SK-N-SH treated with all-trans-retinoic acid at 6 μM for 48 hours (cell line): ENCODE measurements around the gene CDCA8.

Source experiments
- ATAC-seq: fragments of 200-7000 bp; cut with Tn5 transposase; 3 replicates; pipeline ENCODE4 v1.9.1; 2020; ENCODE audit warnings: mild to moderate bottlenecking, moderate library complexity
- ARNTL ChIP-seq: fragments of 450-650 bp; formaldehyde crosslinking; IDR thresholded peaks from 2 replicates; pipeline ENCODE4 v1.5.0; 2020; ENCODE audit warnings: low read depth, mild to moderate bottlenecking, moderate library complexity, borderline replicate concordance
- BACH2 ChIP-seq: fragments of 250-450 bp; sonication (Bioruptor Pico); IDR thresholded peaks from 2 replicates; pipeline ENCODE4 v1.9.0; 2021; ENCODE audit warnings: mild to moderate bottlenecking, borderline replicate concordance
- CSDC2 ChIP-seq: fragments of 250-450 bp; sonication (Bioruptor Pico); IDR thresholded peaks from 2 replicates; pipeline ENCODE4 v1.5.0; 2020; ENCODE audit warnings: mild to moderate bottlenecking, moderate library complexity
- ESRRG ChIP-seq: fragments of 250-450 bp; sonication (Bioruptor Pico); IDR thresholded peaks from 2 replicates; pipeline ENCODE4 v1.6.1; 2021; ENCODE audit warnings: mild to moderate bottlenecking
- GLIS3 ChIP-seq: fragments of 250-450 bp; sonication (Bioruptor Pico); IDR thresholded peaks from 2 replicates; pipeline ENCODE4 v1.5.0; 2020; ENCODE audit warnings: mild to moderate bottlenecking, moderate library complexity
- ISL1 ChIP-seq: fragments of 250-450 bp; sonication (Bioruptor Pico); IDR thresholded peaks from 2 replicates; pipeline ENCODE4 v2.1.2; 2022; ENCODE audit warnings: mild to moderate bottlenecking, moderate library complexity
- OSR1 ChIP-seq: fragments of 250-450 bp; sonication (Bioruptor Pico); IDR thresholded peaks from 2 replicates; pipeline ENCODE4 v1.8.0; 2022; ENCODE audit warnings: moderate library complexity, mild to moderate bottlenecking, inconsistent platforms
- RARB ChIP-seq: fragments of 250-450 bp; sonication (Bioruptor Pico); IDR thresholded peaks from 2 replicates; pipeline ENCODE4 v1.8.0; 2021; ENCODE audit warnings: mild to moderate bottlenecking, moderate library complexity
- SNAI2 ChIP-seq: fragments of 250-450 bp; sonication (Bioruptor Pico); IDR thresholded peaks from 2 replicates; pipeline ENCODE4 v1.5.0; 2020; ENCODE audit warnings: mild to moderate bottlenecking, moderate library complexity
- TCF4 ChIP-seq: fragments of 250-450 bp; sonication (Bioruptor Pico); IDR thresholded peaks from 2 replicates; pipeline ENCODE4 v1.8.0; 2021; ENCODE audit warnings: mild to moderate bottlenecking, moderate library complexity, borderline replicate concordance
- TOX ChIP-seq: fragments of 250-450 bp; sonication (Bioruptor Pico); IDR thresholded peaks from 2 replicates; pipeline ENCODE4 v1.8.0; 2021; ENCODE audit warnings: mild to moderate bottlenecking, moderate library complexity, borderline replicate concordance
- ZC3H10 ChIP-seq: fragments of 250-450 bp; sonication (Bioruptor Pico); IDR thresholded peaks from 2 replicates; pipeline ENCODE4 v1.5.1; 2021; ENCODE audit warnings: mild to moderate bottlenecking, moderate library complexity
- ZFP3 ChIP-seq: fragments of 250-450 bp; sonication (Bioruptor Pico); IDR thresholded peaks from 2 replicates; pipeline ENCODE4 v1.5.0; 2020; ENCODE audit warnings: mild to moderate bottlenecking, moderate library complexity
- ZFP30 ChIP-seq: fragments of 450-650 bp; formaldehyde crosslinking; IDR thresholded peaks from 2 replicates; pipeline ENCODE4 v1.5.0; 2022; ENCODE audit warnings: mild to moderate bottlenecking, moderate library complexity
- ZNF565 ChIP-seq: fragments of 450-650 bp; formaldehyde crosslinking; conservative IDR thresholded peaks from 2 replicates; pipeline ENCODE4 v1.5.0; 2020; ENCODE audit warnings: low read depth, mild to moderate bottlenecking, moderate library complexity
- ZNF70 ChIP-seq: fragments of 450-650 bp; formaldehyde crosslinking; IDR thresholded peaks from 2 replicates; pipeline ENCODE4 v1.5.0; 2020; ENCODE audit warnings: mild to moderate bottlenecking, moderate library complexity
- ZNF8 ChIP-seq: fragments of 450-650 bp; formaldehyde crosslinking; IDR thresholded peaks from 2 replicates; pipeline ENCODE4 v1.5.0; 2020; ENCODE audit warnings: mild to moderate bottlenecking, moderate library complexity
- TF ChIP-seq, protein P1 (sequence below): fragments of 250-450 bp; sonication (Bioruptor Pico); IDR thresholded peaks from 2 replicates; pipeline ENCODE4 v1.5.1; 2021; ENCODE audit warnings: mild to moderate bottlenecking, moderate library complexity
- TF ChIP-seq, protein P2 (sequence below): fragments of 250-450 bp; sonication (Bioruptor Pico); IDR thresholded peaks from 2 replicates; pipeline ENCODE4 v1.5.0; 2020; ENCODE audit warnings: mild to moderate bottlenecking, moderate library complexity
- TF ChIP-seq, protein P3 (sequence below): fragments of 250-450 bp; sonication (Bioruptor Pico); IDR thresholded peaks from 2 replicates; pipeline ENCODE4 v1.8.0; 2021; ENCODE audit warnings: low read depth, mild to moderate bottlenecking, moderate library complexity, borderline replicate concordance
- TF ChIP-seq, protein P4 (sequence below): fragments of 250-450 bp; sonication (Bioruptor Pico); IDR thresholded peaks from 2 replicates; pipeline ENCODE4 v1.5.1; 2020; ENCODE audit warnings: low read depth, mild to moderate bottlenecking, moderate library complexity
- TF ChIP-seq, protein P5 (sequence below): fragments of 250-450 bp; sonication (Bioruptor Pico); IDR thresholded peaks from 2 replicates; pipeline ENCODE4 v1.8.0; 2020; ENCODE audit warnings: mild to moderate bottlenecking, moderate library complexity, borderline replicate concordance

CDCA8 gene

DNA sequence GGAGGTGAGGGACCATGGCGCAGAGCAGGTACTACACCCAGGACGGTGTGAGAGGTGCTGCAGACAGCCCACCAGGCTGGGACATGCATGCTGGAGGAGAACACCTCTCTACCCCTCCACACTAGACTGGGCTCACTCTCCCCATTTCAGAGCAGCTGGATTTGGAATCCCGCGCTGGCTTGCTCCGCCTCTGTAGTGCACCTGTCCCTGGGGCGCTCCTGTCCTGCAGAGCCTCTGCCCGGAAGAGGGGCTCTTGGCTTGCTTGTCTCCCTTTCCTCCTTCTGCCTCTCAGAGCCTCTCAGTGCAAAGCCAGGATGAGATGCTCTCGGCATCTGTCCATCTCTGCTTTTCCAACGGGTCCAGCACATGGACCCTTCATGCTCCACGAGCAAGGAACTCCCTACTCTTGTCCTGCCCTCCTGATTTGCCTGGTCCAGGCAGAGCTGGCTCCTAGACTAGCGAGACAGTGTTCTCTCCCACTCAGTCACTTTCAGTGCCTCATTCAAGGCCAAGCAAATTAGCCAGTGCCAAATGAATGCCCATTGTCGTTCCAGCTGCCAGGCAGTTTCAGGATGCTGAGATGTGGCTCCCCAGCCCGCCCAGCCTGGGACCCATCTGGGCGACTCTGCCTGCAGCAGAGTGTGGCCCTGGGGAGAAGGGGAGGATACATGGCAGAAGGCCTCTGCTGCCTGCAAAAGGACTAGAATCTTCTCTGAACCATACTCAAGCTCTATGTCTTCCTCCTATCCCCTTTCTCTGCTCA, 33.7 kb downstream of the CDCA8 start:
- TF ChIP-seq, protein P1, sequence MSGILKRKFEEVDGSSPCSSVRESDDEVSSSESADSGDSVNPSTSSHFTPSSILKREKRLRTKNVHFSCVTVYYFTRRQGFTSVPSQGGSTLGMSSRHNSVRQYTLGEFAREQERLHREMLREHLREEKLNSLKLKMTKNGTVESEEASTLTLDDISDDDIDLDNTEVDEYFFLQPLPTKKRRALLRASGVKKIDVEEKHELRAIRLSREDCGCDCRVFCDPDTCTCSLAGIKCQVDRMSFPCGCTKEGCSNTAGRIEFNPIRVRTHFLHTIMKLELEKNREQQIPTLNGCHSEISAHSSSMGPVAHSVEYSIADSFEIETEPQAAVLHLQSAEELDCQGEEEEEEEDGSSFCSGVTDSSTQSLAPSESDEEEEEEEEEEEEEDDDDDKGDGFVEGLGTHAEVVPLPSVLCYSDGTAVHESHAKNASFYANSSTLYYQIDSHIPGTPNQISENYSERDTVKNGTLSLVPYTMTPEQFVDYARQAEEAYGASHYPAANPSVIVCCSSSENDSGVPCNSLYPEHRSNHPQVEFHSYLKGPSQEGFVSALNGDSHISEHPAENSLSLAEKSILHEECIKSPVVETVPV, result no peak
- TF ChIP-seq ZNF8 (CRISPR knock-in tag), result no peak
- TF ChIP-seq, protein P2, sequence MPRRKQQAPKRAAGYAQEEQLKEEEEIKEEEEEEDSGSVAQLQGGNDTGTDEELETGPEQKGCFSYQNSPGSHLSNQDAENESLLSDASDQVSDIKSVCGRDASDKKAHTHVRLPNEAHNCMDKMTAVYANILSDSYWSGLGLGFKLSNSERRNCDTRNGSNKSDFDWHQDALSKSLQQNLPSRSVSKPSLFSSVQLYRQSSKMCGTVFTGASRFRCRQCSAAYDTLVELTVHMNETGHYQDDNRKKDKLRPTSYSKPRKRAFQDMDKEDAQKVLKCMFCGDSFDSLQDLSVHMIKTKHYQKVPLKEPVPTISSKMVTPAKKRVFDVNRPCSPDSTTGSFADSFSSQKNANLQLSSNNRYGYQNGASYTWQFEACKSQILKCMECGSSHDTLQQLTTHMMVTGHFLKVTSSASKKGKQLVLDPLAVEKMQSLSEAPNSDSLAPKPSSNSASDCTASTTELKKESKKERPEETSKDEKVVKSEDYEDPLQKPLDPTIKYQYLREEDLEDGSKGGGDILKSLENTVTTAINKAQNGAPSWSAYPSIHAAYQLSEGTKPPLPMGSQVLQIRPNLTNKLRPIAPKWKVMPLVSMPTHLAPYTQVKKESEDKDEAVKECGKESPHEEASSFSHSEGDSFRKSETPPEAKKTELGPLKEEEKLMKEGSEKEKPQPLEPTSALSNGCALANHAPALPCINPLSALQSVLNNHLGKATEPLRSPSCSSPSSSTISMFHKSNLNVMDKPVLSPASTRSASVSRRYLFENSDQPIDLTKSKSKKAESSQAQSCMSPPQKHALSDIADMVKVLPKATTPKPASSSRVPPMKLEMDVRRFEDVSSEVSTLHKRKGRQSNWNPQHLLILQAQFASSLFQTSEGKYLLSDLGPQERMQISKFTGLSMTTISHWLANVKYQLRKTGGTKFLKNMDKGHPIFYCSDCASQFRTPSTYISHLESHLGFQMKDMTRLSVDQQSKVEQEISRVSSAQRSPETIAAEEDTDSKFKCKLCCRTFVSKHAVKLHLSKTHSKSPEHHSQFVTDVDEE (CRISPR knock-in tag), result no peak
- no peak for TF ChIP-seq ZFP30 (CRISPR knock-in tag)
- TF ChIP-seq ISL1 (CRISPR knock-in tag), result no peak
- TF ChIP-seq ZFP3 (CRISPR knock-in tag), result no peak
- no peak for TF ChIP-seq TOX (CRISPR knock-in tag)
- TF ChIP-seq GLIS3 (CRISPR knock-in tag), result no peak
- no peak for TF ChIP-seq OSR1
- no peak for TF ChIP-seq ZNF70 (CRISPR knock-in tag)
- no peak for TF ChIP-seq RARB (CRISPR knock-in tag)
- no peak for TF ChIP-seq CSDC2 (CRISPR knock-in tag)
- no peak for TF ChIP-seq ARNTL
- TF ChIP-seq SNAI2 (CRISPR knock-in tag), result no peak
- TF ChIP-seq, protein P3, sequence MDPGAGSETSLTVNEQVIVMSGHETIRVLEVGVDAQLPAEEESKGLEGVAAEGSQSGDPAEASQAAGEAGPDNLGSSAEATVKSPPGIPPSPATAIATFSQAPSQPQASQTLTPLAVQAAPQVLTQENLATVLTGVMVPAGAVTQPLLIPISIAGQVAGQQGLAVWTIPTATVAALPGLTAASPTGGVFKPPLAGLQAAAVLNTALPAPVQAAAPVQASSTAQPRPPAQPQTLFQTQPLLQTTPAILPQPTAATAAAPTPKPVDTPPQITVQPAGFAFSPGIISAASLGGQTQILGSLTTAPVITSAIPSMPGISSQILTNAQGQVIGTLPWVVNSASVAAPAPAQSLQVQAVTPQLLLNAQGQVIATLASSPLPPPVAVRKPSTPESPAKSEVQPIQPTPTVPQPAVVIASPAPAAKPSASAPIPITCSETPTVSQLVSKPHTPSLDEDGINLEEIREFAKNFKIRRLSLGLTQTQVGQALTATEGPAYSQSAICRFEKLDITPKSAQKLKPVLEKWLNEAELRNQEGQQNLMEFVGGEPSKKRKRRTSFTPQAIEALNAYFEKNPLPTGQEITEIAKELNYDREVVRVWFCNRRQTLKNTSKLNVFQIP, result no peak
- TF ChIP-seq, protein P4, sequence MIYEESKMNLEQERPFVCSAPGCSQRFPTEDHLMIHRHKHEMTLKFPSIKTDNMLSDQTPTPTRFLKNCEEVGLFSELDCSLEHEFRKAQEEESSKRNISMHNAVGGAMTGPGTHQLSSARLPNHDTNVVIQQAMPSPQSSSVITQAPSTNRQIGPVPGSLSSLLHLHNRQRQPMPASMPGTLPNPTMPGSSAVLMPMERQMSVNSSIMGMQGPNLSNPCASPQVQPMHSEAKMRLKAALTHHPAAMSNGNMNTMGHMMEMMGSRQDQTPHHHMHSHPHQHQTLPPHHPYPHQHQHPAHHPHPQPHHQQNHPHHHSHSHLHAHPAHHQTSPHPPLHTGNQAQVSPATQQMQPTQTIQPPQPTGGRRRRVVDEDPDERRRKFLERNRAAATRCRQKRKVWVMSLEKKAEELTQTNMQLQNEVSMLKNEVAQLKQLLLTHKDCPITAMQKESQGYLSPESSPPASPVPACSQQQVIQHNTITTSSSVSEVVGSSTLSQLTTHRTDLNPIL (CRISPR knock-in tag), result no peak
- no peak for TF ChIP-seq ESRRG (CRISPR knock-in tag)
- TF ChIP-seq, protein P5, sequence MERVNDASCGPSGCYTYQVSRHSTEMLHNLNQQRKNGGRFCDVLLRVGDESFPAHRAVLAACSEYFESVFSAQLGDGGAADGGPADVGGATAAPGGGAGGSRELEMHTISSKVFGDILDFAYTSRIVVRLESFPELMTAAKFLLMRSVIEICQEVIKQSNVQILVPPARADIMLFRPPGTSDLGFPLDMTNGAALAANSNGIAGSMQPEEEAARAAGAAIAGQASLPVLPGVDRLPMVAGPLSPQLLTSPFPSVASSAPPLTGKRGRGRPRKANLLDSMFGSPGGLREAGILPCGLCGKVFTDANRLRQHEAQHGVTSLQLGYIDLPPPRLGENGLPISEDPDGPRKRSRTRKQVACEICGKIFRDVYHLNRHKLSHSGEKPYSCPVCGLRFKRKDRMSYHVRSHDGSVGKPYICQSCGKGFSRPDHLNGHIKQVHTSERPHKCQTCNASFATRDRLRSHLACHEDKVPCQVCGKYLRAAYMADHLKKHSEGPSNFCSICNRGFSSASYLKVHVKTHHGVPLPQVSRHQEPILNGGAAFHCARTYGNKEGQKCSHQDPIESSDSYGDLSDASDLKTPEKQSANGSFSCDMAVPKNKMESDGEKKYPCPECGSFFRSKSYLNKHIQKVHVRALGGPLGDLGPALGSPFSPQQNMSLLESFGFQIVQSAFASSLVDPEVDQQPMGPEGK (CRISPR knock-in tag), result no peak
- ATAC-seq, result no peak

DNA sequence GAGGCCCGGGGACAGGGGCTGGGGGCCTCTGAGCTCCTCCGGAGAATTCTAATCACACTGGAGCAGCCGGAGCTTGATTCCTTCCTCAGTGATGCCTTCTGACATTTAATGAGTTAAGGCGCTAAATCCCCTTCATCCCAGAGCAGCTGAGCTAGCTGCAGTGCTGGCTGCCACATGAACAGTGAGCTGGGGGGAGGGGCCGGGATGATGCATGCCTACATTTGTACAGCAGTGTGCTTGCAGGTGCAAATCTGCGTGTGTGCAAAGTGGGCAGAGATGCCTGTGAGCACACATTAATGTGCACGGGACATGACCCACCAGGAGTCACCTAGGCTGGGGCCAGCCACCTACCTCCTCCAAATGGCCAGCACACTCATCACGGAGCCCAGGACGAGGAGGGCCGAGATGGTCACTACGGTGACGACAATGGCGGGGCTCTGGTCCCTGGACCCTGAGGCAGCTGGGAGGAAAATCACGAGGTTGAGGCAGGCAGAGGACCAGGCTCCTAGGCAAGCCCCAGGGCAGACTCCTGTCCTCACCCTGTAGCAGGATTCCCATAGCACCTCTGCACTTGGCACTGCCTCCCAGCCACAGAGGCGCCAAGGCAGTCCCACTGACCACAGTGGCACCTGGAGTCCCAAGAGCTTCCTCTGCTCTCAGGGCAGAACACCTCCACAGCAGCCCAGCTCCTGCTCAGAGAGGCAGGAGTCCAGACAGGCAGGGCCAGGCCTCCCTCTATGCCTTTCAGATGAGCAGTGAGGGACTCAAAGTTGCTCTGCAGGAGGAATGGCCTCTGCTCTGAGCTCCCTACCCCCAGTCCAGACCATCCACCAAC, 34.7 kb downstream of the CDCA8 start:
- TF ChIP-seq BACH2 (no peak), CSDC2 (CRISPR knock-in tag) (no peak), ZNF565 (CRISPR knock-in tag) (no peak), ZC3H10 (CRISPR knock-in tag) (no peak), ZNF8 (CRISPR knock-in tag) (no peak), ZFP3 (CRISPR knock-in tag) (no peak), OSR1 (no peak), ARNTL (no peak), GLIS3 (CRISPR knock-in tag) (no peak), SNAI2 (CRISPR knock-in tag) (no peak), TCF4 (CRISPR knock-in tag) (no peak)
- TF ChIP-seq, protein P3, result no peak
- TF ChIP-seq, protein P1, result no peak

More for the DNA sequence above, 34.7 kb downstream of the CDCA8 start:
- ATAC-seq, result no peak
